ENCODE measurements around the gene CFD.
"Not testable (repeated sequence)": the region's sequence is repeated elsewhere in the genome, so short reads cannot be mapped to it uniquely, and the experiment has no call there.

Gene CFD

DNA sequence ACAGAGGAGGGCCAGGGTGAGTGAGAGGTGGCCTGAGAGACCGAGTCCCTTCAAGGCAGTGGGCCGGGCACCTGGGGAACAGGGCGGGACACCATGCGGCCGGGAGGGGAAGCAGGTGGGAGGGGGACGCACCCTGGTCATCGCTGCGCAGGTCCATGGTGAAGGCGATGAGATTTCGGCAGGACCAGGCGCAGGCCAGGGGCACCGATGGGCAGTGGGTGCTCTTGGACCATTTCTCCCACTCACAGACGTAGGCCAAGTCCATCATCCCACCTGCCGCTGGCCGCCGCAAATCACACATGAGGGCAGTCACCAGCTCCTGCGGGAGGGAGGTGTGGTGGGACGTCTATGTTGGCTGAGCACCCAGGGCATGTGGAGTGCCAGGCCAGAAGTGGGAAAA, 31.4 kb downstream of the CFD start:
- DNase-seq = no peak

DNA sequence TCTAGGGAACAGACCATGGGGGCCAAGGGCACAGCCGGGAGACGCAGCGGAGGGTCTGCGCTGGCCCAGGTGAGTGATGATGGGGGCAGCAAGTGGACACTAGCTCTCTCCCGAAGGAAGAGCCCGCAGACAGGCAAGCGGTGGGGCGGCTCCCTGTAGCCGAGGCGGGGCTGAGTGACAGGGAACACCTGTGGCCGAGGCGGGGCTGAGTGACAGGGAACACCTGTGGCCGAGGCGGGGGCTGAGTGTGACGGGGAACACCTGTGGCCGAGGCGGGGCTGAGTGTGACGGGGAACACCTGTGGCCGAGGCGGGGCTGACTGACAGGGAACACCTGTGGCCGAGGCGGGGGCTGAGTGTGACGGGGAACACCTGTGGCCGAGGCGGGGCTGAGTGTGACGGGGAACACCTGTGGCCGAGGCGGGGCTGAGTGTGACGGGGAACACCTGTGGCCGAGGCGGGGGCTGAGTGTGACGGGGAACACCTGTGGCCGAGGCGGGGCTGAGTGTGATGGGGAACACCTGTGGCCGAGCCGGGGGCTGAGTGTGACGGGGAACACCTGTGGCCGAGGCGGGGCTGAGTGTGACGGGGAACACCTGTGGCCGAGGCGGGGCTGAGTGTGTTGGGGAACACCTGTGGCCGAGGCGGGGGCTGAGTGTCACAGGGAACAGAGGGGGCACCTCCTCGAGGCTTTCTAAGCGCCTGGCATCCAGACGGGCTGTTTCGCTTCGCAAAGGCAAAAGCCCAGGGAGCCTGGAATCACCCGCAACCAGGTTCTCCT, 32.1 kb downstream of the CFD start:
- DNase-seq = not testable (repeated sequence)

GRCh38 chr19:892243-892893, 32.9 kb downstream of the CFD start:
- DNase-seq = no peak

DNA sequence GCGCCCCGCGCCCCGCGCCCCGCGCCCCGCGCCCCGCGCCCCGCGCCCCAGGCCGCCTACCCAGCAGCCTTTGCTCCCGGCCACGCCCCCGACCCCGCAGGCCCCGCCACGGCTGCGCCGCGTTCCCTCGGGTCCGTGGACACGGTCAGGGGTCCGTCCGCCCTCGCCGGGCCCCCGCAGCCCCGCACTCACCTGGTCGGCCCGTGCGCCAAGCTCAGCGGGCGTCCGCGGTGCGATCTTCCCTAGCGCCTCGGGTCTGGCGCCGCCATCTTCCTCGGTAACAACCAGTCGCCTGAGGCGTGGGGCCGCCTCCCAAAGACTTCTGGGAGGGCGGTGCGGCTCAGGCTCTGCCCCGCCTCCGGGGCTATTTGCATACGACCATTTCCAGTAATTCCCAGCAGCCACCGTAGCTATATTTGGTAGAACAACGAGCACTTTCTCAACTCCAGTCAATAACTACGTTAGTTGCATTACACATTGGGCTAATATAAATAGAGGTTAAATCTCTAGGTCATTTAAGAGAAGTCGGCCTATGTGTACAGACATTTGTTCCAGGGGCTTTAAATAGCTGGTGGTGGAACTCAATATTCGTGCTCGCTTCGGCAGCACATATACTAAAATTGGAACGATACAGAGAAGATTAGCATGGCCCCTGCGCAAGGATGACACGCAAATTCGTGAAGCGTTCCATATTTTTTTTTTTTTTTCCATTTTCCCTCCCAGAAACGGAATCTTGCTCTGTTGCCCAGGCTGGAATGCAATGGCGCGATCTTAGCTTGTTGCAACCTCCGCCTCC, 33.6 kb downstream of the CFD start, which contains the start of the genes MED16 and RNU6-9:
Gene MED16, minus strand, starts transcription at position 294 of the 796 bp plus-strand sequence. CDS start 2,056 bp downstream, outside the sequence.
Gene RNU6-9, plus strand, starts transcription at position 591 of the 796 bp plus-strand sequence.
- peak; percentile 90 for DNase-seq

- DNase-seq = no peak
These were observed 37.0 kb downstream of the CFD start for GRCh38 chr19:896434-896833.

GRCh38 chr19:896999-897398, 37.5 kb downstream of the CFD start:
- DNase-seq = no peak

DNA sequence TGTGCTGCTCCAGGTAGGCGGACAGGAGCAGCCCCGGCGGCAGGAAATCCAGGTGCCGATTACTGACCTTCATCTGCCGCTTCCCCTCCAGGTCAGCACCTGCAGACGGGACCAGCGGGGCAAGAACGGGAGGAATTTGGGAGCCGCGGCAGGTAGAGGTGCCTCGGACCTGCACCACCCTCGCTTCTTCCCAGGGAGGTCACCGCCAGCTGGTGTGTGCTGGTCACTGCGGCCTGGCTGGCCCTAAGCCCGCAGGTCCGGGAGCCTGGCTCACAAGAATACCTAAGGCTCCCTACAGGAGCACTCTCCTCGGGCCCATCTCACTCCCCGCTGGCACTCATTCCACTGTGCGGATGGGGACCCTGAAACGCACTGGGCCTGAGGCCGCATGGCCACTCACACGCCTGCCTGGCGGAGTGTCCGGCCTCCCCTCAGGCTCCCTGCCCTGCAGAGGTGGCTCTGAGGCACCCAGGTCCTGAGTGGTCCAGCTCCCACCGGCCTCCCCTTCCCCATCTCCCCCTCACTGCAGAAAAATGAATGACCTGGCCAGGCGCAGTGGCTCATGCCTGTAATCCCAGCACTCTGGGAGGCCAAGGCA, 38.1 kb downstream of the CFD start:
- no peak for DNase-seq

GRCh38 chr19:898663-899062, 39.2 kb downstream of the CFD start:
- no peak for DNase-seq

DNA sequence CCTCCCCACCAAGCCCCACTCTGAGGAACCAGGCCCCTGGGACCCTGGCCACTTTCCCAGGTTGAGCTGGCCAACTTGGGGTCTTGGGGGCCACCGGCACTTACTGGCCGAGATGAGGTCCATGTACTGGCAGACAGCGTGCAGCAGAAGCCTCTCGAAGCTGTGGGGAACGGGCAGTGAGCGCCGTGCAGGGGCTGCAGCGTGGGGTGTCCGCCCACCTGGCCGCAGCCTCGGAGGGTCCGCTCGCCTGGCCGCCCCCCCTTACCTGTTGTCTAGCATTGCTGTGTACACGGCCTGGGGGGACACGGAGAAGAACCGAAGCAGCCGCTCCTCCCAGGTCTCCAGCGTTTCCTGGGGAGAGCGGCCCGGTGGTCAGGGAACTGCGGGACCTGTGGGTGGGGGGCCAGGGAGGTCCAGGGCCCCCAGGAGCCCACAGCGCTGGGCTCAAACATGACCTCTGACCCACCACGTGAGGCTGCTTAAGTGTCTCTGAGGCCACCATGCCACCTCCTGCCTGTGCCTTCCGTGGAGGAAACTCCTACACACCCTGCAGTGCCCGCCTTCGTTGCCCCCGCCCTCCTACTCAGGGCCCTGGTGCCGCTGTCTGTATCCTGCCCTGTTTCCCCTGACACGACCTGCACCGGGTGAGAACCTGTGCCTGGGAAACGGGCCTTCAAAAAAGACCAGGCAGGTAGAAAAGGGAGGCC, 40.0 kb downstream of the CFD start:
- DNase-seq = no peak

DNA sequence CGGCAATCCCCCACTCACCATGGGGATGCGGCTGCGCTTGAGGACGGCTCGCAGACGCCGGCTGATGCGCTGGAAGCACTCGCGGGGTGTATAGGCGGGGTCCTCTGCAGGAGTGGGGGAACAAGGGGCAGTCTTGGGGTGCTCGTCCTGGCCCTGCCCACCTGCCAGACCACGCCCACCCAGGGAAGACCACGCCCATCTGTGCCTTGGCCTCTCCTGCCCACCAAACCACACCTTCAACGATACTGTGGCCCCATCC, 40.5 kb downstream of the CFD start:
- no peak for DNase-seq

GRCh38 chr19:900302-901111, 41.0 kb downstream of the CFD start:
- DNase-seq = no peak

GRCh38 chr19:901216-902092, 42.0 kb downstream of the CFD start:
- no peak for DNase-seq

DNA sequence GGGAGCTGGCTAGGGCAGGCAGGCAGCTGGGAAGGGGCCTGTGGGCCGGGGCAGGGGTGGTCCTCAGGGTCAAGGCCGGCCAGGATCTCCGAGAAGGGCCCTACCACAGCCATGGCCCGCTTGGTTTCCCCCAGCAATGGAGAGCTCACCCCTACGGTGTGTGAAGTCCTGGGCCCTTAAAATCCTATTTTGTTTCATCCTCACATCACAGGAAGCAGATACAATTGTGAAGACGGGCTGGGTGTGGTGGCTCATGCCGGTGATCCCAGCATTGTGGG, 42.6 kb downstream of the CFD start:
- no peak for DNase-seq

- no peak for DNase-seq
These were observed 43.2 kb downstream of the CFD start for GRCh38 chr19:902446-903226.

DNA sequence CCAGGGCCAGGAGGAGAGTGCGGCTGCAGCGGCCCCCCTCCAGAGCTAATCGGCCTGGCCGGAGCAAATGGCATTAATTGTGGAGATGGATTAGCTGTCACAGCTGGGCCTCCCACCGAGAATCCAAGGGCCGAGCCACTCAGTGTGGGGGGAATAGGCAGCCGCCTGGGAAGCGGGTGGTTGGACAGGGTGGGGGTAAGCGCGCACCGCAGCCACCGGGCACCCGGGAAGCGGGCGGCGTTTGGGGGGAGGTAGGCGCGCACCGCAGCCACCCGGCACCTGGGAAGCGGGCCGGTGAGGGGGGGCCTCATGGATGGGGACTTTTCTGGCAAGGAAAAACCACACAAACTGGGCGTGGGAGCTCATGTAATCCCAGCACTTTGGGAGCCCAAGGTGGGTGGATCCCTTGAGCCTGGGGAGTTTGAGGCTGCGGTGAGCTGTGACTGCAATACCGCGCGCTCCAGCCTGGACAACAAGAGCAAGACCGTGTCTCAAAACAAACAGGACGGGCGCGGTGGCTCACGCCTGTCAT, 43.9 kb downstream of the CFD start:
- no peak for DNase-seq

- no peak for DNase-seq
These were observed 45.1 kb downstream of the CFD start for GRCh38 chr19:904545-904944.

DNA sequence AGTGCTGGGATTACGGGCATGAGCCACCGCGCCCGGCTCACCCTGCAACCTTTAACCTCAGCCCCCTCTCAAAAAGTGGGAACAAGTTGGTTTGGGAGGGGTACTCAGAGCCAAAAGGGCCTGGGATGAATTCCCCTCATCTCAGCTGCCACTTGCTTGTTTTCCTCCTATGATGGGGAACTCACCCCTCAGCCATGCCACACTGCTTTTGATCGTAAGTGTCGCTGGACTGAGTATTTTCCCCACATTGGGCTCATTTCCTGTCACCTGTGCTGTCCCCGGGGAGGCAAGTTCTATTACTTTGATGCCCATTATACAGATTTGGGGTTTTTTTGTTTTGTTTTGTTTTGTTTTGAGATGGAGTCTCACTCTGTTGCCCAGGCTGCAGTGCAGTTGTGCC, 47.0 kb downstream of the CFD start:
- no peak for DNase-seq

- no peak for DNase-seq
These were observed 47.9 kb downstream of the CFD start for GRCh38 chr19:907183-907853.

All from activated naive CD4-positive, alpha-beta T cell treated with anti-CD3 and anti-CD28 coated beads, Interleukin-2, amount 50 U/mL, for 16 hours (primary cell).